Stimulated activated CD4-positive, alpha-beta T cell treated with anti-CD3 and anti-CD28 coated beads, Interleukin-4, amount 100 ng/mL, for 4 hours (primary cell): ENCODE data around the gene DPF3.
"Not testable (repeated sequence)": the region's sequence is repeated elsewhere in the genome, so short reads cannot be mapped to it uniquely, and the experiment has no call there.

Experiments
- DNase-seq, 2 experiments: peaks; one replicate each; pipeline ENCODE4 v3.0.0-alpha.2; 2020

Gene DPF3

DNA sequence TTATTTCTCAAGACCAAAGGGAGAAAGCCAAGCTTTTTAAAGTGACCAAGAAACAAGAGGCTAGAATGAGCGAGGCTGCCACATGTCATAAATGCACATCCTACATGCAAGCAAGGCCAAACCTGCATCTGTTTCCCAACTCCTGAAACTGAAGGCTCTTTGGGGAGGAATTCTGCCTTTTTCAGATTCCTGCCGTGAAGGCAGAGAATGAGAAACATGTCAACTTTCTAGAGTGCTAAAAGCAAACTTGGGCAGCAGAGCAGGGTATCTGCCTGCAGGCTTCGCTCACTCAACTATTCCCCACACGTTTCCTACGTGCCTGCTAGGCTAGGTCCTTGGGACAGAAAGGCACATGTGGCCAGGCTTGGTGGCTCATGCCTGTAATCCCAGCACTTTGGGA, 15.2 kb downstream of the DPF3 start:
- no peak for DNase-seq

DNA sequence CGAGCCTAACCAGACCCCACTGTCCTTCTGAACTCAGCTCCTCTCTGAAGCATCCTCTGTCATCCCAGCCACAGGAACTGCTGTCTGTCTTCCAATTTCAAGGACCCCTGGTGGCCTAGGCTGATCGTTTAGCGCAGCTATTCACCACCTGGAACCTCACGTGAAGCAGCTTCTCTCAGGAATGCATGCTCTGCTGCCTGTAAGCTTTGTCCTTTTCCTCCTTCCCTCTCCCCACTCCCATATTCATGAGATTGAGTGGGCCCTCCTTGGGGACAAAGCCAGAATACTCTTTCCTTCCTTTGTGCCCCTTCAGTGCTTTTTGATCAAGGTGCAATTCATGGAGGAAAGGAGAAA, 17.2 kb downstream of the DPF3 start:
- no peak for DNase-seq

DNA sequence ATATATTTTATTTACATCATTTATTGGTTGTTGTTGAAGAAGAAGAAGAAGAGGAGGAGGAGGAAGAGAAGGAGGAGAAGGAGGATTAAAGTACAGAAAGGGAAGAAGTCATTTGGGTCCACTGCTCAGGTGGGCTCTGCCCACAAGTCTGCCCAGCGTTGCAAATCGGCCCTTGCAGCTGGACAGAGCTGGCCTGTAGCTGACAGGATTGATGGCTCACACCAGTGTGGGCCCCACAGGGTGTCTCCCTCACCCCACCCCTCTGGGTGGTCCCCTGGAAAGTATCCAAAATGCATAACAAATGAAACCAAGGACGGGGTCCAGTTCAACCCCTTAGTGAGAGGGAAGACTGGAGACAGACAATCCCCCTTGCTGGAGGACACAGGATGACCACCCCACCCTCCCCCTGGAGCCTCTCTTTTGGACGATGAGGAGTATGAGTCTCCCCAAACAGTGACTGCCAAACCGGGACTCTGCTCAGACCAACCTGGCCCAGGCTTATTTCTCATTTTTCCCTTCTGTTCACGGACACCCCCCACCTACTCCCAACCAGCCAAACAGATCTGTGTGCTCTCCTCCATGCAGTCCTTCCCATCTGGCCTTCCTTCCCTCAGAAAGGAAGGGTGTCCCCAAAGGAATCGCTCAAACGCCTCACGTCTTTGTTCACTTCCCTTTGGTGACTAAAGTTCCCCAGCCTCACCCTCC, 17.7 kb downstream of the DPF3 start:
- DNase-seq, result no peak

DNA sequence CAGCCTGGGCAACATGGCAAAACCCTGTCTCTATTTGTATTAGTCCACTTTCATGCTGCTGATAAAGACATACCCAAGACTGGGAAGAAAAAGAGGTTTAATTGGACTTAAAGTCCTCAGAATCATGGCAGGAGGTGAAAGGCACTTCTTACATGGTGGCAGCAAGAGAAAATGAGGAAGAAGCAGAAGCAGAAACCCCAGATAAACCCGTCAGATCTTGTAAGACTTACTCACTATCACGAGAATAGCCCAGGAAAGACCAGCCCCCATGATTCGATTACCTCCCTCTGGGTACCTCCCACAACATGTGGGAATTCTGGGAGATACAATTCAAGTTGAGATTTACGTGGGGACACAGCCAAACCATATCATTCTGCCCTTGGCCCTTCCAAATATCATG, 23.0 kb downstream of the DPF3 start:
- not testable (repeated sequence) for DNase-seq

DNA sequence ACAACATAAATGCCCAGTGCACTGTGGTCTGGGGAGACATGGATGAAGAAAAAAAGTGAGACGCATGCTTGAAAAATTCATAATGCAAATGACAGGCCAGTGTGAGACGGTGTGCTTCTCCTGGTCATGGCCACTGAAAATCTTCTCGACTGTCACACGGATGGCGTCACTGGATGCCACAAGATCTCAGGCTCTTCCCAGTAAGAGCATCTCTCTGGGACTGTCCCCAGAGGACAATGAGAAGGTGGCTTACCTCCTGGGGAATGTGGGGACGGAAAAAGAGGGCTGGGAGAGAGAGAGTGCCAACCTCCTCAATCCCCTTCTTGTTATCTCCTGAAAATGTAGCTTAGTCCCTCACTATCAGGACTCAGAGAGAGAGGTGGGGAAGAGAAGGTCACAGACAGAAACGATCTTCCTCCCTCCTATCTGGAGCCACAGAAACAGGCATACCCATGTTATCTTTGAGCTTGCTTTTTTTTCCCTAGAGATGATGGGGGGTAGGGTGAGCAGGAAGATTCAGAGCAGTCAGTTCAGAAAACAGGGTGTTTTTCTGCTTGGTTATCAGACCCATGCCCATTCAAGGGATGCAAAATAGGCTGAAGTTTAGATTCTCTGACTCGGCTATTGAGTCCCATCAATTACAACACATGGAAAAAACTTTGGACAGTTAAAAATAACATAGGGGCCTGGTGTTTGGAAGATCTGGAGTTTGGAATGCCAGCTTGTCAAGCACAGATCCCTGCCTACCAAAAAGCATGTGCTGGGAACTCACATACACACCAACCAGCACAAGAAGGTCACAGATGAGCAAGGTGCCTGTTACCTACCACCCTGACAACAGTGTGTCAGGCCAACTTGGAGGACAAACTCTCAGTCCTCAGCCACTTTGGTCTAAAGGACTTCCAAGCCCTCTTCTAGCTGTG, 24.2 kb downstream of the DPF3 start:
- DNase-seq, result no peak

DNA sequence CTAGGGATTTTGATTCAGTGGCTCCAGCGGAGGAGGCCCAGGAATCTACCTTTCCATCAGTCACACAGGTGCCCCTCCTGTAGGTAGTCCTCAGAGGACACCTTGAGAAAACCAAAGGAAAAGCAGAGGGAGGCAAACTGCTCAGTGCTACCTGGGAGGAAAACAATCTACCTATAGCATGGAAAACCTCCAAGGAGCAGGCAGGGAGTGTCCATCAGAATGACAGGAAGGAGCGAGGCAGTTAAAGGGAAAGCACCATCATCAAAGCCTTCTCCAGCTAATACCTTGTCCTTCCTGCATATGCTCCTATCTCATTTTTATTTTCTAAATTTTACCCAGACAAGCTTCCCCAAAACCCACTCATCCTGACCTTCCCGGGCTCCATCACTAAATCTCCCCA, 25.4 kb downstream of the DPF3 start:
- no peak for DNase-seq

DNA sequence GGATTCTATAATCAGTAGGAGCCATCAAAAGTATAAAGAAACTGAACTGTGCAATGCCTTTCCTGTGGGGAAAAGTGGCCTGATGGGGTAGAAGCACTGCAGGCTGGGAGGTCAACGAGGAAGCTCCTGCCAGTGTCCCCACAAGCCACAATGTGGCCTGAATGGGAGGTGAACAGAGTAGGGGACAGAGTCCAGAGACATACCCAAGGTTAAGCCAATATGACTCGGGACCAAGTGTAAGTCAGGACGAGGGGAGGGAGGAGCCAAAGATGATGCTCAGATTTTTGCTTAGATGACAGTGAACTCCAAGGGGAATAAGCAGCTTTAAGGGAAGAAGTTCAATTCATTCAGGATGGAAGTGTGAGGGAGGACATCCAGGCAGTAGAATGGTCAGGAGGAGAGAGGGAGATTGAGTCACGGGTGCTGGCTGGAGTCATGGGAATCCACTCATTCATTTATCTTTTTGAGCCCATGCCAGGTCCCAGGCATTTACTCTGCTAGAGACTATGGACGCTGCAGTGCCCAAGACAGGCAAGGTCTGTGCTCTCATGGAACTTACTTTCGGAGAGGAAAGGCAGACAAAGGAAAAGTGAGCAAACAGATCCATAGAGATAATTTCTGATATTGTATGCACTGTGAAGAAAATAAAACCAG, 29.1 kb downstream of the DPF3 start:
- no peak for DNase-seq

DNA sequence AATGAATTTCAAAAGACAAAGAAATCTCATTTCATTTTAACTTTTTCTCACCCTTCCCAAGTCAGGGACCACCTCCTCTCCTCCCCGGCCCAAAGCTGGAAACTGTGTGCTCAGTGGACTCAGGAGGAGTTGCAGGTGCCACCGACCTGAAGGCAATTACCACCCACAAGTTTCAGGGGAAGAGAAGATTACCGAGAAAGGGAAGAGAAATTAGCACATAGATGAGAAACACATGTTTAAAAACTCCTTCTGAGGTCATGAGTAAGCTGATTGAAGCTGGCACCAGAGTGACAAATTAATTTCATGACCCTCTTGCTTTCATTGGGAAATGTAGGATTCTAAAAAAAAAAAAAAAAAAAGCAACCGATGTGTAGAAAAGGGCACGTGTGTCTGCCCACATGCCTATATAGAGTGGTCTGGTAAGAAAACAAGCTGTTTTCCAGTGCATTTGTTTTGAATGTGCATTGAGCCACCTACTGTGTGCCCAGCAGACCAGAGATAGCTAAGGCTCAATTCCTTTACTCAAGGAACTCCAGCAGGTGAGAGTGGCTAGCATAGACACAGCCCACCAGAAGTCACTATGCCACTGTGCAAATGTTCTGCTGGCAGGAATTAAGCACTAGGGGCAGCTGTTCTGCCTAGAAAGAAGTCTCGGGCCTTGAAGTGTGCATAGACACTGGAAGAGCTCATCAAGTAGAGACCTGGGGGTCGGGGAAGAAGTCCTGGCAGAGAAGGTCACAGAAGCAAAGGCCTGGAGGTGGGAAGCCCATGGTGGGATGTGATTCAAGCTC, 30.5 kb downstream of the DPF3 start:
- no peak for DNase-seq

DNA sequence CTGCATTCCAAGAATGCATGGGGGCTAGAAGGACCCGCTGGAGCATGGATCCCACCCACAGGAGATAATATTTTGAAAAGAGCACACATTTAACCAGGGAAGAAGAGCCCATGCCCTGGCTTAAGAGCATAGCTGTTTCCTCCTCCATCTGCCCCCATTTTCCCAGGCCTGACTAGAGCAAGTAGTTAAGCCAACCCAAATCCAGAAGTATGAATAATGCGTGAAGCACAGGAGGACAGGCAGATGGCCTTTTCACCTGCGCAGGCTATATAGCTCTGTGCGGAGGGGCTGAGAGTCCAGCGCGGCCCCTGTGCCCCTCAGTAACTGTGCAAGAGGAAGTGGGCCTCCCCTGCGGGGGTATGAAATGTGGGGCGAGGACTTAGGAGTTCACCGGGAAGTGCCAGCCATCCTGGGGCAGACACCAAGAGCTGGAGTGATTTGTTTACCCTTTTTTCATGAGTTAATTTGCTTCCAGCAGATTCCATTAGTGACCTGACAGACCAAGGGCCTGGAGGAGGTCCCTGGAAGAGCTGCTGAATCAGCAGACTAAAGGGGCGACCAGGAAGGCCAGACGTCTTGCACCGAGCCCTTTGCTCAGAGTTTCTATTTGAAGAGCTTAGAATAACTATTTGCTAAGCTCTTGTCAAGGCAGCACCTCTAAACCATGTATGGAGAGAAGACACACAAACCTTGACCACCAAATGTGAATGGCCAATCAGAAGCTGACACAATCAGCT, 37.2 kb downstream of the DPF3 start:
- no peak for DNase-seq

DNA sequence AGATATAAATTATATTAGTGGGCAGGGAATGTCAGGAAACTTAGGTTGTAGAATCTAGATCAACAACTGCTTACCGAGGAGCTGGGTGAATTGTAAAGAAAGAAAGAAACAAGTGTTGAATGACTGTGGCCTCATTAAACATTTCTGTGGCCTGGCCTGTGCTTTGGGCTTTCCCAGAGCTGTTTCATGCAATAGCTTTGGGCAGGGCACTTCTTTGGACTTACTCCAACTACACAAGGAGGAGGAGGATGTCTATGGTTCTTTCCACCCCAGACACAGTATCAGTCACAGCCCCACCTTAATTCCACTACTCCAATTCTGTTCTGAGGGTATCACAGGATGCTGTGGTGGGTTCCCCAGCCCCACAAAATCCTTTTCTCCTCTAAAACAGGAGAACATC, 38.0 kb downstream of the DPF3 start:
- no peak for DNase-seq

DNA sequence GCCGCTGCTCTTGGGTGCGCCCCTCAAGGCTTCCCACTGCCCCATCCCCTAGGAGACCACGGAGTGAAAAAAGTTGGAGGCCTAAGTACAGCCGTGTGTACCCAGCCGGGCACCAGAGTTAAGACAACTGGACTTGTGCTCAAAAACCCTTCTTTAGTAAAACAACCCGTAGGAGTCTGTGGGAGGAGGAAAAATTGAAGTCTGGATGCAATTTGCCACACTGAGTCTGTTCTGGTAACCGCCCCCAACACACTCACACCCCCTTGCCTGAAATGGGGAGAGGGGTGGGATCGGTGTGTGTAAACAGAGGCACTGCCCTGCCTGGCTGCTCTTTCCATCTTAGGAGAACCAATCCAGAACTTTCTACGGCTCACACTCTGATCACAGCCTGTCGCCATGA, 41.7 kb downstream of the DPF3 start:
- DNase-seq, result no peak

DNA sequence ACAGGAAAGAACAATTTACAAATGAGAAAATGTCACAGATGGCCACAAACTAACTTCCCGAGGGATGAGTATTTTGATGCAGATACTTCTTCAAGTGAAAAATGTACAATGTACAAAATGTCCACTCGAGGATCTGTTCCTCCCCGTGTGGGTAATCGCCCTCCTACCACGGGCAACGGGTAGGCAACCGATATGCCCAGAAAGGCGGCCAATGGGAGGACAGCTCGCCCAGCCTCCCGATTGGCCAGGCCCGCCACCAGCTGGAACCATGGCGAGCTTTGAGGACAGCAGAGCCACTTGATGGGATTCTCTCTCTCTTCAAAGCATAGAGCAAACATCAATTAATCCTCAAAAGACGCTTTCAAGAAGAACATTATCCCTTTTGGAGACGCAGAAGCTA, 42.3 kb downstream of the DPF3 start:
- DNase-seq, result no peak

DNA sequence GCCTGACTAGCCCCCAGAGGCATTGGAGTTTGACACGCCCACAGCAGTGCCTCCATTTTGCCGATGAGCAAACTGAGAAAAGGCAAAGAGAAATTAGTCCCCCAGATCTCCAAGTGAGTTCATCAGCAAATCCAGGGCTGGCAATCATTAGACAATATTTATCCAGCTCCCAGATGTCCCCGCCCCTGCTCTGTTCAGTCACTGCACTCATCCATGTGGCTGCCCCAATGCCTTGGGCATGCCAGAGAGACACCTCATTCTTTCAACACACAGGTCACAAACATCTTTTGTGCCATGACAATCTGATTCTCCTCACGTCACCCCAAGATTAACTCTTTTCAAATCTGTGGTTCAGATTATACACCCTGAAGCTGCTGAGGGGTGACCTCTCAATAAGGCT, 43.5 kb downstream of the DPF3 start:
- no peak for DNase-seq

DNA sequence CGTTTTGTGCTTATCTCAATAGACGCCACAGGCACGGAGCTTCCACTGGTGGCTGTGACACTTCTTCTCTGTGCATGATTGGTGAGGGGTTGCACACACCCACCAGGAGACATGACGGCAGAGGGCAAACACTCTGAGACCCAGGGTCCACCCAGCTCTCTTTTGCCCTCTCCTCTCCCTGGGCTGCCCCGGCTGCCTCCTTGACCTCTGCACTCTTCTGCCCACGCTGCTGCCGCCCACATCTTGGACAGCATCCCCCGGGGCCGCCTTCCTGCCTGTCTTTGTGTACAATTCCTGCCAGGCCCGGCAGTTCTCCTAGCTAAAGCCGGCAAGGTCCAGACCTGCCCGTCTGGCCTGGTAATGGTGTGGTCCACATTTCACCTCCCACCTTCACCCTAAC, 44.7 kb downstream of the DPF3 start:
- DNase-seq, result no peak

DNA sequence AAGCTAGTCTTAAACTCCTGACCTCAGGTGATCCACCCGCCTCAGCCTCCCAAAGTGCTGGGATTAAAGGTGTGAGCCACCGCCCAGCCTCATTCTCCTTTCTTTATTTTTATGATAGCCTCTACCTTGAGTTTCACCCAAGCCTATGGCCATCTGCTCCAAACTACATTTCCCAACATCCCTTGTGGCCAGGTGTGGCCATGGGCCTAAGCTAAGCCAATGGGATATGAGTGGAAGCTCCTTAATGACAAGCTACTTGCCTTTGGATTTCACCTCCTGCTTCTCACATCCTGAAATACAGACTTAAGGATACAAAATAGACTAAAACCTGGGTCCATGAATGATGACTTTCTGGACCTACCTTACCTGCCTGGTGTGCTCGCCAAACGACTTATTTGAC, 46.2 kb downstream of the DPF3 start:
- DNase-seq, result no peak

DNA sequence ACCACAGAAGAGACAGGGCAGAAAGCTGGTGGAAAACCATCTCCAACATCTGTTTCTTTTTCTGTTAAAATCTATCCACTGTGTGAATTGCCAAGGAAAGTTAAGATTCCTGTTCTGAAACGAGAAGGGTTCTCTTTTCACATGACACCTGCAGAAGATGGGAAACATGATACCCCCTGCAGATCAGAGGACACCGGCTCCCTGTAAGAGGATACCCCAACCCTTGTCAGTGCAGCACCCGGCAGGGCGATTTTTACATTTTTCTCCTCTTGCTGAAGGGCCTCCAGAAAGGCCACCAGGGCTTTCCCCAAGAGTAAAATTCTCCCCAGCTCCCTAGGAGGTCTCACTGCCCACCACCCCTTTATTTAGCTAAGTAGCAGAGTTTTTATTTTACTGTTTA, 48.2 kb downstream of the DPF3 start:
- DNase-seq, result no peak

DNA sequence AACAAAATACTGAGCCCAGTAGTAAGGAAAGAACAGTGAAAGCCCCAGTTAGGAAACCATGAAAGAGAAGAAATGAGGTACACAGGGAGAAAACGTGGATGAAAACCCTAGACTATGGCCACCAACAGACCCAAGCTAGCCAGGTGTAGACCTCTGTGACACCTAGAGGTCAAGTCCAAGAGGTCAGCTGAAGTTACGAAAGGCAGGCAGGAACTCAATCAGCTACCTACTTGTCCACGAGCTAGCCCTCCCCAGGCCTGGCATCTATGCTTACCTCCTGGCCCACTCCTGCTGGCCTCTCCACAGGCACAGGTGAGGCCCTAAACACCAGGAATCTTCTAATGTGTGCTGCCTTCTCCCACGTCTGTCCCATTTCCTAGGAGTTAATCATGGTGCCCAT, 48.7 kb downstream of the DPF3 start:
- no peak for DNase-seq

DNA sequence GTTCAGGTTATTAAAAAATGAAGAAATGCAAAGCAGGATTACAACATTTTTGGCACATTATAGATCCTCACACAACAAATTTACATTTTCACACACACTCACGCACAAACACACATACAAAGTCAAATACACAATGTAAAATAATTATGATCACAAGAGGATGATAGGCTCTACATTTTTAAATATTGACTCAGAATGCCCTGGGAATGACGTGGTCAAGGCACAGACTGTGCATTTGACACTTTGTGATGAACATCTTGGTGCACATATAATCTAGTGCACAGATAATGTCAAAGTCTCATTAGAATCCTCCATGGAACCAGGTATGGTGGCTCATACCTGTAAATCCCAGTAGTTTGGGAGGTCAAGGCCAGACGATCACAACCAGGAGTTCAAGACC, 49.4 kb downstream of the DPF3 start:
- no peak for DNase-seq

DNA sequence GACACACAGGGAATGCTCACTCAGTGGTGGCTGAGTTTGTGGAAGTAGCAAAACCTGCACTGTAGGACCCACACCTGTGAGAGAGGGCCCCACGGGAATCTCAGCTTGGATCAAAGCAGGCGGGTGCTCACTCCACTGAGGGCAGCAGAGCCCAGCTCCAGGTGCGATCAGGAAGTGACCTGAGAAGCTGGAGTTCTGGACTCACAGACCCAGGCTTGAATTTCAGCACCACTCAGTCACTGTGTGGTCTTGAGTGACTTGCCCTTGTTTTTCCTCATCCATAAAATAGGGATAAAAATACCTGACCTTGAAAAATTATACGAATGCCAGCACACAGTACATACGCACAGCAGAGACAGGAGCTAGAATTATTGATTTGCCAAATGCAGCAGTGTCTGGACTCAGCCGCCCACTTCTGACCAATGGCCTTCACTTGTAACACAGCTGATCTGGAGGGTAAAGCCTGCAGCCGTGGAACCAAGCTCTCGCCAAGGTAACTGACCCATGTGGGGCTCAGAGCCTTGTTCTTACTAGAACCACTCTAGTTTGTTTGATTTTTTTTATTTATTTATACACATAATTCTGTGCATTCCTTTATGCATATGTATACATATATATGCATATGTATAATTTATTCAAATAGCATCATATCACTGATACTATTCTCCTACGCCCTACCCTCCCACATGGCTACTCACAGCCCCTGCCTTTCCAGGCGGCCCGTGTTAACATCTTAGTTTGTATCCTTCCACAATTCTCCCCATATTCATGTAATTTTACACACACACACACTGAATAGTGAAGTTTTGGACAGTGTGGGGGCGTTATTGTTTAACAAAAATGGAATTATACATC, 53.9 kb downstream of the DPF3 start:
- DNase-seq, result no peak

DNA sequence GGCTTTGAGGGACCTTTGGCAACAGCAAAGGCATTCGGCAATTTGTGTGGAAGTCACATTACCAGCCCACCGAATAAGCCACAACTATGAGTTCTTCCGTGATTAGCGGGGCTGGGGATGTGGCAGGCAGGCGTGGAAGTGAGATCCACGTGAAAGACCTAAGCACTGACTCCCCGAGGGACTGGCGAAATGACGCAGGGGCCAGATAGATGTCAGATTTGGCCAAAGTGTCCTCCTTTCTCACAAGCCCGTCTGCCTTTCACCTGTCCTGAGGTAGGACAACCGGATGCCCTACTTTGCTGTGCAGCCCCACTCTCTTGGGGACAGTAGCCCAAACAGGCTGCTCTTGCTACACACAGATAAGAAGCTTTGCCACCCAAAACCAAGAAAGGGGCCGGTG, 54.5 kb downstream of the DPF3 start:
- no peak for DNase-seq

DNA sequence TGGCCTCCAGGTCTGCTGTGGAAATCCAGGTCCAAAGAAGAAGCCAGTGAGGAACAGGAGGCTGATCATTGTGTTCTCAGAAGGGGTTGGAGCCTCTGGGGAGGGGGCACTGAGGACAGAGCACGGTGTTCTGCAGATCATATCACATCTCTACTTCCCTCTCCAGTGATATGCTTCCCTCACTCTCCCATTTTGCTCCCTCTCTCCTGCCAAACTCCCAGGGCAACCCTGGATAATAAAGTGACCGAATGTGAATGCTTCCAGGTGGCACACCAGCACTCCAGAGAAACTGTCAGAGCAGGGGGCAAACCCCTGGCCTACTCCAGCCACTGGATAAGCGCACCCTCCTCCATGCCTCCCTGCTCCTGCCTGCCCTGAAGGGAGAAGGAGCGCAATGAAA, 57.8 kb downstream of the DPF3 start:
- DNase-seq, result no peak

DNA sequence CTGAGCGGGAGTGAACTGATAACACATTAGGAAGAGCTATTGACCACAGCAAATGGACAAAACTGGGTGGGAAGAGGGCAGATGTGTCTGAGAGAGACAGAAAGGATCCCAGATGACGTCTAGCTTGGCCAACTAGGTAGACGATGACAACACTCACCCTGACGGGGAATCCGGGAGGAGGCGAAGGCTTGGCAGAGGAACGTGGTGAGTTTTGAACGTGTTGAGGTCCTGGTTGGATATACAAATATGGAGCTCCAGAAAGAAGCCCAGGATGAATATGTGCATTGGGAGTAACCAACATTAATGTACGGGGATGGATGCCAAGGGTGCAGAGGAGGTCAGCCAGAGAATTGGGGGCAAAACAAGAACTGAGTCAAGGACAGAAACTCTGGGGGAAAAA, 60.7 kb downstream of the DPF3 start:
- DNase-seq, result no peak
